H1 (cell line): ENCODE data around the gene GXYLT2. TPM values are rescaled to one million over a fixed set of nuclear protein-coding genes. Genes with fewer than 3 reads are reported as not detected.

Experiments used
- CHD1 ChIP-seq: IDR thresholded peaks from 2 replicates; pipeline ENCODE4 v1.6.1; 2012; ENCODE audit warnings: low read depth, low read length, improper control_type of control experiment
- polyA plus RNA-seq, 7 experiments: library from polyadenylated mRNA; depleted of rRNA in 3 of 7; stranded (reverse) in 5 of 7; unstranded in 2 of 7; fragments of >200 nt in 5 of 7; fragments of 200-250 nt in 2 of 7; gene quantifications; 1 replicate in 5 of 7; 2 replicates in 1 of 7; 4 replicates in 1 of 7; pipeline versions ENCODE4 v1.2.1 to v1.2.3, GENCODE V29; 2011 to 2013; ENCODE audit warnings: missing spikeins in 2 of 7, mixed read lengths in 2 of 7
- total RNA-seq: library from RNA; stranded (reverse); fragmentation: NEBNext Ultra II Directional; extraction: Animal tissue kit (Norgen Biotek cat#: 25700); gene quantifications from 2 replicates; pipeline ENCODE4 v1.2.1, GENCODE V29; 2021

The GXYLT2 gene
- total and polyA plus RNA-seq, 2 of the 8 experiments (the other 6 are each of a cell fraction or from before 2014, with no cell fraction given): 1.8 to 5.6 TPM

- TF ChIP-seq CHD1: no peak
Observed at GRCh38 chr3:72839057-72839456, 48.8 kb upstream of the GXYLT2 start (continued).
